SIG-M5 treated with dmso at 0.1 percent for 504 hours (cell line): ENCODE measurements around the gene OR3A2.
A peak's percentile ranks its signal among the peaks of the same experiment; 100 is the strongest.
"Not testable (repeated sequence)": the region's sequence is repeated elsewhere in the genome, so short reads cannot be mapped to it uniquely, and the experiment has no call there.

ENCODE experiments used
- DNase-seq: peaks from one replicate; lab custom pipeline; 2025; ENCODE audit not compliant: unreplicated experiment; lab: John Stamatoyannopoulos, UW

Gene OR3A2

DNA sequence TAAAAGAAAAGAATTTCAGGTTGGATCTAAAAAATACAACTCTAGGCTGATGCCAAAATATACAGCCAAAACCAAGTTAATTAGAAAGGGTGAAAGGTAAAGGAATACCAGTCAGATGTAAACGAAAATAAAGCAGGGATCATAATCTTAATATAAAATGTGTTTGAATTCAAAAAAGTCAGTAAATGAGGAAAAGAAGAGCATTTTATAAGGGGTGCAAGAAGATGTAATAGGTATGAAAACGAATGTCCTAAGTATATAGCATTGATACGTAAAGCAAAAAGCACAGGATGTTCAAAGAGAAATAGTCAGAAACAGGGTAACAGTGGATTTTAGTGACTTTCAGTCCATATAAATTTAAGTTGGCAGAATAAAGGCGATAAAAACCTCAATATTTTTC lies 90.5 kb downstream of the OR3A2 start:
- no peak for DNase-seq

DNA sequence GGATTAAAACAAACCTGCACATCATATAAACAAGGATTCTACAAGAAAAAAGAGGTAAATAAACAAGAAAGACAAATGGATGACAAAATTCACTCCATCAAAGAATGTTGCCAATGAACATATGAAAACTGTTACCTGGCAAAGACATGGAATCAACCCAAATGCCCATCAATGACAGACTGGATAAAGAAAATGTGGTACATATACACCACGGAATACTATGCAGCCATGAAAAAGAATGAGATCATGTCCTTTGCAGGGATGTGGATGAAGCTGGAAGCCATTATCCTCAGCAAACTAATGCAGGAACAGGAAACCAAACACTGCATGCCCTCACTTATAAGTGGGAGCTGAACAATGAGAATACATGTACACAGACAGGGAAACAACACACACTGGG lies 92.6 kb downstream of the OR3A2 start:
- DNase-seq, result not testable (repeated sequence)

DNA sequence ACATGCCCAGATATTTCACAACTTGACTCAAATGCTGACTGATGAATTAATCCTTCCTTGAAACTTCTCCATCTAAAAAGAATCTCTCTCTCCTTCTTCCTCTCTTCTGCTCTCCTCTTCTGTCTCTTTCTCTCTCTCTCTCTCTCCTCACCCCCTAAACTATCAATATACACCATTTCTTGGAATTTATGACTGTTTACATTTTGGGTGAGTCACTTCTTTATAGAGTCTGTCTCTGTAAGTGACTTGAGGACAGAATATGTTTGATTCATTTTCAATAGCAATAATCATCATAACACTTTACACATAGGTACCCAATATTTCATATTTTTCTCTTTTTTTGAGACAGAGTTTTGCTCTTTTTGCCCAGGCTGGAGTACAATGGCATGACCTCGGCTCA lies 103.2 kb downstream of the OR3A2 start:
- DNase-seq, result no peak

DNA sequence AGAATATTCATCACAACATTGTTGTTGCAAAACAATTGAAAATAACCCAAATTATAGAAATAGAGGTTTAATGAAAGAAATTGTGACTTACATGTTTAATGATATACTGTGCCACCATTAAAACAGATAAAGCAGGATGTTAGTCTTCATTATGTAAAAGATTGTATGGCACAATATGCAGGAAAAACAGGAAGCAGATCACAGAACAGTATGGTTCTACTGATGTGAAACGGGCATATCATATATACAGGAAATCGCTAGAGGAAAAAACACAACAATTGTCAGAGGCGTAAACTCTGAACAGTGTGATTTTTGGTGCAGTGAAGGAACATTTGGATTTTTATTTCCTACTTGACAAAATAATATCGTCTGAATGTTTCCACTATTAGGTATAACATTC lies 110.0 kb downstream of the OR3A2 start:
- DNase-seq, result no peak

DNA sequence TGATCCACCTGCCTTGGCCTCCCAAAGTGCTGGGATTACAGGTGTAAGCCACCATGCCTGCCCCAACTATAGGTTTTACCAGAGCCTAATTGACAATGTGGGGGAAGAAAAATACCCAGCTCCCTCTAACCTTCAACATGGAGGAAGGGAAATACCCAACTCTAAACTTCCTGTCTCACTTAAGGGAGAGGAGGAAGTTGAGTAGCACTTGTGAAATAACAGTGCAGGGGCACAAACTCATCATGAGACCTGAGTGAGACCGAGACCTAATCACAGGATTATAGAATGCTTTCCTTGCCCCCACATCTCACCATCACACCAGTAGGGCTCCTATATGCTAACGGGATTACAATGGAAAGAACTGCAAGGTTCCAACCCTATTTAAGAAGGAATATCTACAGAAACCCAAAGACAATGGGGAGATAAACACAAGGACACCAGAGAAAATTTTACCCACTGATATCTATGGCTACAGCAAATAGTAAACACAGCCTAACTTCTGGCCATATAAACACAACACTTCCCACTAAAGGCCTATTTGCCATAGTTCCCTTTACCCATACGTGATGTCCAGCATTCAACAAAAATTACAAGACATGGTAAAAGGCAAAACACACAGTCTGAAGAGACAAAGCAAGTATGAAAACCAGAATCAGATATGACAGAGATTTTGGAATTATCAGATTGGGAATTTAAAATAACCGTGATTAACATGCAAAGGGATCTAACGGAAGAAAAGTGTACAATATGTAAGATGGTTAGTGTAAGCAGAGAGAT lies 114.8 kb downstream of the OR3A2 start:
- DNase-seq, result peak; percentile 22

DNA sequence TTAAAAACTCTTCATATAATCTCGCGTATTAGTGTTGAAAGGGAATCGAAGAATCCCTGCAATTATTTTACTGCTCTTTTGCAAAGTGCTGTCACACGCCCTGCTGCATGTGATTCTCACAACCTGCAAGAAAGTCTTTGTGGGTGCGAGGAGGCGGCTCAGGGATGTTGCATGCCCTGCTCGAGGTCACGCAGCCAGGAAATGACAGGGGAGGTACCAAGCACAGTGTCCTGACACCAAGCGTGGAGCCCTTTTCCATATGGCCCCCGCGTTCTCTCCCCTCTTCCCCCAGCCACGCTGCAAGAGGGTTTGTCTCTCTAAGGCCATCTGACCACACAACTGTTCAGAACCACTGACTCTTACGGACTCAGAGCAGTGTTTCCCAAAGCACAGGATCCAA lies 125.5 kb downstream of the OR3A2 start:
- no peak for DNase-seq

DNA sequence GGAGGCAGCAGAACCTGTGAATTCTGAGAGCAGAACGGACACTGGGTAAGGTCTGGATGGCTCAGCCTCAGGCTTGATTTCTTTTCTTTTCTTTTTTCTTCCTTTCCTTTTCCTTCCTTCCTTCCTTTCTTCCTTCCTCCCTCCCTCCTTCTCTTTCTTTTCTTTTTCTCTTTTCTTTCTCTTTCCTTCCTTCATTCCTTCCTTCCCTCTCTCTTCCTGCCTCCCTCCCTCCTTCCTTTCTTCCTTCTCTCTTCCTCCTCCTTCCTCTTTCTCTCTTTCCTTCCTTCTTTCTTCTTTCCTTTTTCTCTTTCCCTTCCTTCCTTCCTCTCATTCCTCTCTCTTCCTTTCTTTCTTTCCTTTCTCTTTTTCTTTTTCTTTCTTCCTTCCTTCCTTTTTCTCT lies 125.9 kb downstream of the OR3A2 start:
- no peak for DNase-seq

DNA sequence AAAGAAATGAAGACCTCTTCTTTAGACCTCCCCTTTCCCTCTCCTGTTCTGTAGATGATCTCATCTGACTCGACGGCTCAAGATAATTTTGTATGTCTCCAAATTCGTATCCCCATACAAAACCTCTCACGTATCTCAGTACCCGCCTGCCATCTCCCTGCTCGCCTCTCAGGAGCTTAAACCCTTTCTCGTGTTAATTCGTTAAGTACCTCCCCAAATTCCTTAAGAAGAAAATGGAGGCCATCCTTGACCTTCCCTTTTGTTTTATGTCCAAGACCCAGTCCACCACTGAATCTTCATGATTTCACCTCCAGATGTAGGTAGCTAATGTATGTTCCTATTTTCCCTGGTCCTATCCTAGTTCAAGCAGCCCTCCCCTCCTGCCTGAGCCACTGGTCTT lies 129.5 kb downstream of the OR3A2 start:
- no peak for DNase-seq

DNA sequence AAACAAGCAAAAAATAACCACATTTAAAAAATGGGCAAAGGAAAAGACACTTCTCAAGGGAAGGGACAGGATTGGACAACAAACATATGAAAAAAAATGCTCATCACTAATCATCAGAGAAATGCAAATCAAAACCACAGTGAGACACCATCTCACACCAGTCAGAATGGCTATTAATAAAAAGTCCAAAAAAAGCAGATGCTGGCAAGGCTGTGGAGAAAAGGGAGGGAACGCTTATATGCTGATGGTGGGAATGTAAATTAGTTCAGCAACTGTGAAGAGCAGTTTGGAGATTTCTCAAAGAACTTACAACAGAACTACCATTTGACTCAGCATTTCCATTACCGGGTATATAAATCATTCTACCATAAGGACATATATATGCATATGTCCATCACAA lies 137.1 kb downstream of the OR3A2 start:
- DNase-seq, result not testable (repeated sequence)

DNA sequence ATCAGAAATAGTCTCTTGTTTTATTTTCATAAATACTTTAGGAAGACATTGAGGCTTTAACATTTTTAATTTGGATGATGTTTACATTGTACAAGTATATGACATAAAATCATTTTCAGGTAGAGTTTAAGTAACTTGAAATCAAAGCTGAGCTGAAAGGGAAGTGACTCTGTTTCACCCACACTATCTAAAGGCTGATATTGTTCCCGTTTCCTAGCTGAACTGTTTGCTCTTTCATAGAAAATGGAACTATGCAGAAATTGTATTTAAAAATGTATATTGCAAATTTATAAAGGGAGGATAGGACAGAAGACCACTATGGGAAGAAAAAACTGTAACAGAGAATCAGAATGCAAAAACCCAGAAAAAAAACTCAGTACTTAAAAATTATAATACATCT lies 141.3 kb downstream of the OR3A2 start:
- not testable (repeated sequence) for DNase-seq

DNA sequence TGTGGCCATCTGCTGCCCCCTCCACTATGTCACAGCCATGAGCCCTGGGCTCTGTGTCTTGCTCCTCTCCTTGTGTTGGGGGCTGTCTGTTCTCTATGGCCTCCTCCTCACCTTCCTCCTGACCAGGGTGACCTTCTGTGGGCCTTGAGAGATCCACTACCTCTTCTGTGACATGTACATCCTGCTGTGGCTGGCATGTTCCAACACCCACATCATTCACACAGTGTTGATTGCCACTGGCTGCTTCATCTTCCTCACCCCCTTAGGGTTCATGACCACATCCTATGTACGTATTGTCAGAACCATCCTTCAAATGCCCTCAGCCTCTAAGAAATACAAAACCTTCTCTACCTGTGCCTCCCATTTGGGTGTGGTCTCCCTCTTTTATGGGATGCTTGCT lies 145.1 kb downstream of the OR3A2 start:
- not testable (repeated sequence) for DNase-seq

DNA sequence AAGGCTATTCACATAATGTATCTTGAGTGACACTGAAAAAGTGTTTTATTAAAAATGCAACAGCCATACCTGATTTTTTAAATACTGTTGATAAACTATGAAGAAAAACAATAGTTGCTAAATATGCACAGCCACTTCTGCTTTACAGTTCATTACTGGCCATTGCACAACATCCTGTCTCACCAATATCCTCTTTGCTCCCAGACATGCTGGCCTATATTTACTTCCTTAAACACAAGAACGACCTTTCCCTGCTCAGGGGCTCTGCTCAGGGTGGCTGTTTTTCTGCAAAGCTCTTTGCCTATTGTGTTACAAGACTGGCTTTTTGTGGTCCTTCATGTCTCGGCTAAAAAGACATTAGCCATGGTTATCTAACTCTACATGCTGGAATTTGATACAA lies 147.4 kb downstream of the OR3A2 start:
- DNase-seq, result peak; percentile 83

DNA sequence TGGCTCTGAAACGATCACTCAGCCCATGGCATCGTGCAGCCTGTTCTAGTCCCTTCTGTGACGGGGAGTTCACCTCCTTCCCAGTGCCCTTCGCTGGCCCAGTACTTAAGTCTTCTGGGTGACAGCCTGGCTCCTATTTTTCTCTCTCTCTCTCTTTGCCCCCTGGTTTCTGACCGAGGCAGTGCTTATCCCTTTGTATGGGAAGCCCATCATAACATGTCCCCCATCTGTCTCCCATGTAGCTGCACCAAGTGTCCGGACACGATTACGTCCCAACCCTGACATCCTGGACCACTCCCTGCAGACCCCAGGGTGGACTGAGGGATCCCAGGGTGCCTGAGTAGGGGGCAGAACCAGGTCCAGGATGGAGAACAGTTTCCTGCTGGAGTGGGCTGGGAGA lies 153.8 kb downstream of the OR3A2 start:
- not testable (repeated sequence) for DNase-seq
